GM10266 (cell line): ENCODE measurements around the gene FRMD4A.

Experiments used
- DNase-seq: peaks from one replicate; pipeline ENCODE4 v3.0.0; 2012; ENCODE audit errors: extremely low spot score
- TF ChIP-seq, protein P1 (sequence below): IDR thresholded peaks from 2 replicates; pipeline ENCODE4 v1.5.1; 2012; ENCODE audit warnings: mild to moderate bottlenecking, low read depth; ENCODE audit not compliant: control insufficient read depth, insufficient read depth; ENCODE audit errors: missing control alignments

Gene FRMD4A

GRCh38 chr10:13693783-13694700, 636.7 kb downstream of the FRMD4A start:
- TF ChIP-seq, protein P1, sequence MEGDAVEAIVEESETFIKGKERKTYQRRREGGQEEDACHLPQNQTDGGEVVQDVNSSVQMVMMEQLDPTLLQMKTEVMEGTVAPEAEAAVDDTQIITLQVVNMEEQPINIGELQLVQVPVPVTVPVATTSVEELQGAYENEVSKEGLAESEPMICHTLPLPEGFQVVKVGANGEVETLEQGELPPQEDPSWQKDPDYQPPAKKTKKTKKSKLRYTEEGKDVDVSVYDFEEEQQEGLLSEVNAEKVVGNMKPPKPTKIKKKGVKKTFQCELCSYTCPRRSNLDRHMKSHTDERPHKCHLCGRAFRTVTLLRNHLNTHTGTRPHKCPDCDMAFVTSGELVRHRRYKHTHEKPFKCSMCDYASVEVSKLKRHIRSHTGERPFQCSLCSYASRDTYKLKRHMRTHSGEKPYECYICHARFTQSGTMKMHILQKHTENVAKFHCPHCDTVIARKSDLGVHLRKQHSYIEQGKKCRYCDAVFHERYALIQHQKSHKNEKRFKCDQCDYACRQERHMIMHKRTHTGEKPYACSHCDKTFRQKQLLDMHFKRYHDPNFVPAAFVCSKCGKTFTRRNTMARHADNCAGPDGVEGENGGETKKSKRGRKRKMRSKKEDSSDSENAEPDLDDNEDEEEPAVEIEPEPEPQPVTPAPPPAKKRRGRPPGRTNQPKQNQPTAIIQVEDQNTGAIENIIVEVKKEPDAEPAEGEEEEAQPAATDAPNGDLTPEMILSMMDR: no peak

DNA sequence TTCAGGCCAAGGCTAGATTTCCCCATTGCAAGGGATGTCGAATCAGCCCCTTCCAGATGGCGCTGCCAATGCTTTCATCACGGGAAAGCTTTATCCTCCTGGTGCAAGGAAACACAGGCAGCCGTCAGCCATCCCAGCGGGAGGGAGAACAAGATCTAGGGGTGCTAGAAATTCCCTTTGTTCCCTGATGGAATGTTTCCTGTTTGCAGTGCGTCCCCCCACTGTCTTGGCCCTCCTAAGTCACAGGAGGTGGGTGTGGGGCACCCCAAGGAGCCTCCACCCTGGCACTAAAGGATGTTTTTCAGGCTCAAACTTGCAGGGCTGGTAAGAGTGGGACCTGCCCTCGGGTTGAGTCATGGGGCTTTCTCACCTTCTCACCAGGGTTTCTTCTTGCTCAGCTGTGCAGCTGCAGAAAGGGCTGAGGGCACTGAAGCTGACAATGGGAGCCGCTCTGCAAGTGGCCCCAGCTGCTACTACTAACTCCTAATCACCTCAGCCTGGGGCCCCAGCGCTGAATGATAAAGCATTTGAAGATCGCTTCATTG, 640.4 kb downstream of the FRMD4A start:
- no peak for DNase-seq
- TF ChIP-seq, protein P1: no peak

More at GRCh38 chr10:13693783-13694700, 636.7 kb downstream of the FRMD4A start:
- DNase-seq: no peak

- no peak for DNase-seq
- TF ChIP-seq, protein P1: no peak
Measured at GRCh38 chr10:13686331-13686752, 644.4 kb downstream of the FRMD4A start.

DNA sequence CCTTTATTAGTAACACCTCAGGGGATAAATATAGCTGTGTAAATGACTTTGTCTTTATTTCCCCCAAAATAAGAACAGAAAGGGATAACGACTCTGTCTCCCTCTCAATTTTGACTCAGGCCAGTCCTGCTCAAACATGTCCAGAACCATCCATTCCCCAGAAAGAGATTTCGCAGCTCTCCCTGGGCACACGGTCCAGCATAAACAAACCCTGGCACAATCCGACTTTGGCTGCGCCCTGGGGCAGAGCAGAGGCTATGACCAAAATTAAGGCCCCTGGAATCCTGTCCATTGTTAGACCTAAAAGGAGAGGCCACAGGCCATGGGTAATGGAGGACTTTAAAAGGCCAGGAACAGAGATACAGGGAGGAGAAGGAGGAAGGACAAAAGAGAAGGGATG, 644.8 kb downstream of the FRMD4A start:
- TF ChIP-seq, protein P1: no peak
- no peak for DNase-seq

DNA sequence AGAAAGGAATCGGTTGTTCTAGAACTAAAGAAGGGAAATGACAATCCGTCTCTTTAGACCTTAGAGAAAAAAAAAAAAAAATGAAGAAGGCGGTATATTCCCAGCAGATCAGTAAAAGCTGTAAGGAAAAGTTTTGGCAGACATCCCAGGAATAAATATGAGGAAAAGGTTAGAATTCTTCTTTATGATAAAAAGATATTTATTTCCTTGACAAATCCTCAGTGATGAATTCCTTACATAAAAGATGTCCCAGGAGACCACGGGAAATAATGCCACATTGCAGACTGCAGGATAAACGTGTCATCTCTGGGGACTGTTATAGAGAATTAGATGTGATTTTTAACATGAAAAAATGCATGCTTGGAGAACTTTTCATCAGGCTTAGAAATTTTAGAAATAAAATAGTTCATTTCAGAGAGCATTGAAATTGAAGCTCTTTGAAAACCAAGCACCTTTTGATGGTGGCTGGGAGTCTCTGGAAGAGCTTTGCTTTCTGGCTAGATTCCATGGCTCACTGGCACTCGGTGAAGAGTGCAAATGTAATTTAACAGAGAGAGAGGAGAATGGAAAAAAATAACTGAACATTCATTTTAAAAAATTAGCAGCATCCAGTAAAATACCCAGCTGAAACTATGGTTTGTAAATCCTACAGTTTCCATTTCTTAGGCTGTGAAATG, 645.8 kb downstream of the FRMD4A start:
- TF ChIP-seq, protein P1: no peak
- DNase-seq: no peak

- no peak for DNase-seq
- TF ChIP-seq, protein P1: no peak
Measured at GRCh38 chr10:13684252-13684791, 646.4 kb downstream of the FRMD4A start.
